Fibroblast of lung (primary cell): ENCODE results near the gene MS4A10. TPM values are rescaled to one million over a fixed set of nuclear protein-coding genes. Genes with fewer than 3 reads are reported as not detected.
"Not testable (repeated sequence)": the region's sequence is repeated elsewhere in the genome, so short reads cannot be mapped to it uniquely, and the experiment has no call there.

ENCODE experiments used
- DNase-seq, 2 donors: peaks; one replicate each; pipeline versions ENCODE4 v3.0.0 to v3.0.0-alpha.2; 2010; ENCODE audit warnings: low read depth in 2 of 2
- H2AFZ ChIP-seq: 2 replicates; pipeline ENCODE4 v1.5.1; 2012; ENCODE audit warnings: low read length, control low read depth, inconsistent platforms
- H3K27ac ChIP-seq: 2 replicates; pipeline ENCODE4 v1.5.1; 2011; ENCODE audit warnings: low read length, control low read depth; ENCODE audit not compliant: insufficient read depth
- H3K27me3 ChIP-seq: 2 replicates; pipeline ENCODE4 v1.5.1; 2011; ENCODE audit warnings: mild to moderate bottlenecking, low read length; ENCODE audit not compliant: control insufficient read depth, insufficient read depth
- H3K36me3 ChIP-seq: 2 replicates; pipeline ENCODE4 v1.5.1; 2011; ENCODE audit warnings: low read length; ENCODE audit not compliant: control insufficient read depth, insufficient read depth
- H3K4me1 ChIP-seq: 2 replicates; pipeline ENCODE4 v1.5.1; 2011; ENCODE audit warnings: low read length; ENCODE audit not compliant: control insufficient read depth, insufficient read depth; ENCODE audit errors: extremely low read depth
- H3K4me2 ChIP-seq: 2 replicates; pipeline ENCODE4 v1.5.1; 2011; ENCODE audit warnings: low read length, control low read depth; ENCODE audit not compliant: insufficient read depth; ENCODE audit errors: extremely low read depth
- H3K4me3 ChIP-seq, 4 experiments: fragments of 200-600 bp in 1 of 4; sonication (generic) in 1 of 4; replicated peaks in 1 of 4; 2 replicates each; pipeline ENCODE4 v1.5.1; 2011 to 2016; ENCODE audit warnings: low read length in 4 of 4, low read depth in 3 of 4, mild to moderate bottlenecking in 3 of 4, control low read depth in 2 of 4, inconsistent platforms in 1 of 4, mixed read lengths in 1 of 4; ENCODE audit not compliant: insufficient read depth in 1 of 4; ENCODE audit errors: control extremely low read depth in 1 of 4
- H3K79me2 ChIP-seq: 2 replicates; pipeline ENCODE4 v1.5.1; 2012; ENCODE audit warnings: mild to moderate bottlenecking, low read length, inconsistent platforms; ENCODE audit not compliant: control insufficient read depth, insufficient read depth
- H3K9ac ChIP-seq: 2 replicates; pipeline ENCODE4 v1.5.1; 2011; ENCODE audit warnings: mild to moderate bottlenecking, low read length, control low read depth; ENCODE audit not compliant: insufficient read depth
- H3K9me3 ChIP-seq: 2 replicates; pipeline ENCODE4 v1.5.1; 2012; ENCODE audit warnings: low read depth, low read length; ENCODE audit not compliant: control insufficient read depth, insufficient read depth
- H4K20me1 ChIP-seq: 2 replicates; pipeline ENCODE4 v1.5.1; 2011; ENCODE audit warnings: low read length; ENCODE audit not compliant: control insufficient read depth, insufficient read depth; ENCODE audit errors: extremely low read depth
- CTCF ChIP-seq, 2 donors: IDR thresholded peaks in 1 of 2; conservative IDR thresholded peaks in 1 of 2; 1 replicate in 1 of 2; 2 replicates in 1 of 2; pipeline ENCODE4 v1.5.1; 2011 to 2012; ENCODE audit warnings: low read length in 2 of 2, control low read depth in 1 of 2, inconsistent platforms in 1 of 2, low read depth in 1 of 2, mild to moderate bottlenecking in 1 of 2
- EZH2 ChIP-seq: IDR thresholded peaks from 2 replicates; pipeline ENCODE4 v1.5.1; 2012; ENCODE audit warnings: low read length, control low read depth, mild to moderate bottlenecking; ENCODE audit errors: missing control alignments
- polyA plus RNA-seq, 2 donors: library from polyadenylated mRNA; depleted of rRNA in 1 of 2; stranded (reverse) in 1 of 2; unstranded in 1 of 2; fragments of >200 nt; gene quantifications; 2 replicates each; pipeline ENCODE4 v1.2.1, GENCODE V29; 2011 to 2012; ENCODE audit warnings: missing spikeins in 1 of 2
- total RNA-seq: library from RNA; depleted of rRNA; stranded (reverse); fragments of >200 nt; gene quantifications from 2 replicates; pipeline ENCODE4 v1.2.1, GENCODE V29; 2014

MS4A10 gene
- total and polyA plus RNA-seq, 2 donors (not counting 1 experiment from before 2014, with no cell fraction given) = not detected

GRCh38 chr11:60756307-60757032 lies 28.7 kb upstream of the MS4A10 start, which contains the start of gene MS4A15:
Gene MS4A15, plus strand, starts transcription at chr11:60756867. Its CDS starts 6,867 bp downstream, at chr11:60763734.
- Histone ChIP-seq H3K9me3 (no peaks in the 10 kb centered on the region), H3K4me2 (no peak within 1 kb of the TSS), H2AFZ (no peak within 1 kb of the TSS), H3K4me1 (no peaks in the 10 kb centered on the region), H3K79me2 (no peaks in the 10 kb centered on the region), H4K20me1 (no peaks in the 10 kb centered on the region), H3K4me3 (no peak within 1 kb of the TSS), H3K36me3 (no peaks in the 10 kb centered on the region), H3K27me3 (no peaks in the 10 kb centered on the region), H3K9ac (no peak within 1 kb of the TSS), H3K27ac (no peak within 1 kb of the TSS)
- peak in 1 of 2 donors; percentile 8 for DNase-seq
- peak in 1 of 2 donors; percentile 2 for TF ChIP-seq CTCF (conservative IDR thresholded peaks at IDR 0.05 in 1 of 2, IDR thresholded peaks at IDR 0.05 in 1 of 2; ENCODE audit: low read depth in 1 of 2, low read length in 2 of 2)
- no peak for TF ChIP-seq EZH2

- Histone ChIP-seq H3K27ac (no peak overlapping the region), H2AFZ (no peak overlapping the region), H3K4me1 (no peaks in the 10 kb centered on the region), H4K20me1 (no peaks in the 10 kb centered on the region), H3K4me2 (no peak overlapping the region), H3K27me3 (no peaks in the 10 kb centered on the region), H3K4me3 (no peak overlapping the region), H3K79me2 (no peaks in the 10 kb centered on the region), H3K9ac (no peak overlapping the region), H3K9me3 (no peaks in the 10 kb centered on the region), H3K36me3 (no peaks in the 10 kb centered on the region)
- DNase-seq = no peak
- TF ChIP-seq EZH2 (no peak), CTCF (conservative IDR thresholded peaks at IDR 0.05 in 1 of 2, IDR thresholded peaks at IDR 0.05 in 1 of 2; ENCODE audit: low read depth in 1 of 2, low read length in 2 of 2) (no peak)
Observed at GRCh38 chr11:60757231-60757800, 27.8 kb upstream of the MS4A10 start.

- not testable (repeated sequence) for H3K79me2 ChIP-seq, H2AFZ ChIP-seq, H3K4me3 ChIP-seq, H3K9me3 ChIP-seq, H3K4me2 ChIP-seq, DNase-seq, H3K27me3 ChIP-seq, H3K9ac ChIP-seq, H3K4me1 ChIP-seq, H3K27ac ChIP-seq, H4K20me1 ChIP-seq, H3K36me3 ChIP-seq
Observed at GRCh38 chr11:60758671-60759070, 26.5 kb upstream of the MS4A10 start.

GRCh38 chr11:60759438-60760225 lies 25.5 kb upstream of the MS4A10 start:
- H3K9ac ChIP-seq, DNase-seq, H3K9me3 ChIP-seq, H3K27ac ChIP-seq, H3K4me2 ChIP-seq, H3K4me3 ChIP-seq, H2AFZ ChIP-seq, H4K20me1 ChIP-seq, H3K4me1 ChIP-seq, H3K27me3 ChIP-seq, H3K79me2 ChIP-seq, H3K36me3 ChIP-seq: not testable (repeated sequence)
